Neural progenitor cell (in vitro differentiated cells): Measurements from ENCODE around the gene MICAL2.

ENCODE experiments used
- CTCF ChIP-seq: fragments of 200-600 bp; sonication (generic); IDR thresholded peaks from 2 replicates; pipeline ENCODE4 v1.5.1; 2017; ENCODE audit warnings: antibody characterized with exemption, mild to moderate bottlenecking
- EZH2phosphoT487 ChIP-seq: fragments of 200-600 bp; sonication (generic); IDR thresholded peaks from 2 replicates; pipeline ENCODE4 v1.6.1; 2017; ENCODE audit warnings: antibody characterized with exemption

- no peak for TF ChIP-seq CTCF
- no peak for TF ChIP-seq EZH2phosphoT487
Measured at GRCh38 chr11:12090061-12090591, 20.3 kb upstream of the MICAL2 start.
